ENCODE results near the gene UBALD1. TPM values are rescaled to one million over a fixed set of nuclear protein-coding genes. Genes with fewer than 3 reads are reported as not detected.

The UBALD1 gene
- total RNA-seq, 1 experiment from 2014 or later = 24.6 TPM

GRCh38 chr16:4623593-4623992, 8.9 kb upstream of the UBALD1 start:
- POLR2A ChIA-PET (ENCODE audit: unreplicated experiment) = interaction anchor here (0.7 kb wide), 1 partner anchor 9 kb away, joined by 4 read pairs; no protein-coding TSS in a partner anchor
- TSS peak; percentile 29 for BruUV-seq (replicated peaks)
- Histone ChIP-seq H3K27me3 (ENCODE audit: low read length) (no peaks in the 10 kb centered on the region), H3K4me2 (ENCODE audit: low read length) (peak overlapping the region; percentile 96; the same call in 1 of the 2 replicates), H3K9me2 (replicated peaks; ENCODE audit: low read length) (no peaks in the 10 kb centered on the region), H2AFZ (ENCODE audit: low read length) (0 out of 2 replicates have a peak overlapping the region, but pooled peaks have one; percentile 95), H4K20me1 (ENCODE audit: low read length) (0 out of 2 replicates have a peak, but pooled peaks cover 8% of the 10 kb centered on the region), H3K9me3 (ENCODE audit: low read length) (no peaks in the 10 kb centered on the region), H3K36me3 (ENCODE audit: low read depth, low read length) (no peaks in the 10 kb centered on the region), H3K4me3 (ENCODE audit: low read length) (no peak overlapping the region), H3K9ac (ENCODE audit: low read length) (no peak overlapping the region), H3K27ac (ENCODE audit: low read length) (no peak overlapping the region), H3K79me2 (ENCODE audit: low read length) (peaks cover 33% of the 10 kb centered on the region), H3K4me1 (ENCODE audit: insufficient read depth, low read length) (peaks cover 13% of the 10 kb centered on the region), H3F3A (ENCODE audit: low read length, unreplicated experiment) (no peaks in the 10 kb centered on the region)
- no peak for ATAC-seq
- intact Hi-C loops (cut with micrococcal nuclease) = no loop called here
- no peak for DNase-seq
- CTCF ChIA-PET = interaction anchor here (0.5 to 1.1 kb wide), 3 partner anchors 8 to 72 kb away, joined by 3 read pairs; no protein-coding TSS in a partner anchor
- TF ChIP-seq, protein P1, sequence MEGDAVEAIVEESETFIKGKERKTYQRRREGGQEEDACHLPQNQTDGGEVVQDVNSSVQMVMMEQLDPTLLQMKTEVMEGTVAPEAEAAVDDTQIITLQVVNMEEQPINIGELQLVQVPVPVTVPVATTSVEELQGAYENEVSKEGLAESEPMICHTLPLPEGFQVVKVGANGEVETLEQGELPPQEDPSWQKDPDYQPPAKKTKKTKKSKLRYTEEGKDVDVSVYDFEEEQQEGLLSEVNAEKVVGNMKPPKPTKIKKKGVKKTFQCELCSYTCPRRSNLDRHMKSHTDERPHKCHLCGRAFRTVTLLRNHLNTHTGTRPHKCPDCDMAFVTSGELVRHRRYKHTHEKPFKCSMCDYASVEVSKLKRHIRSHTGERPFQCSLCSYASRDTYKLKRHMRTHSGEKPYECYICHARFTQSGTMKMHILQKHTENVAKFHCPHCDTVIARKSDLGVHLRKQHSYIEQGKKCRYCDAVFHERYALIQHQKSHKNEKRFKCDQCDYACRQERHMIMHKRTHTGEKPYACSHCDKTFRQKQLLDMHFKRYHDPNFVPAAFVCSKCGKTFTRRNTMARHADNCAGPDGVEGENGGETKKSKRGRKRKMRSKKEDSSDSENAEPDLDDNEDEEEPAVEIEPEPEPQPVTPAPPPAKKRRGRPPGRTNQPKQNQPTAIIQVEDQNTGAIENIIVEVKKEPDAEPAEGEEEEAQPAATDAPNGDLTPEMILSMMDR (conservative IDR thresholded peaks at IDR 0.05; ENCODE audit: low read depth, low read length) = no peak
- TF ChIP-seq EZH2phosphoT487 (IDR thresholded peaks at IDR 0.05; ENCODE audit: borderline replicate concordance, low read length) (no peak), EZH2 (IDR thresholded peaks at IDR 0.05; ENCODE audit: low read length, unreplicated experiment) (no peak)

- H3K4me2 ChIP-seq (ENCODE audit: low read length) = no peak overlapping the region
- H3F3A ChIP-seq (ENCODE audit: low read length, unreplicated experiment) = no peaks in the 10 kb centered on the region
- H3K9ac ChIP-seq (ENCODE audit: low read length) = no peak overlapping the region
- no peaks in the 10 kb centered on the region for H3K27me3 ChIP-seq (ENCODE audit: low read length)
- no peak overlapping the region for H3K4me3 ChIP-seq (ENCODE audit: low read length)
- ChIA-PET POLR2A (ENCODE audit: unreplicated experiment) (no interaction called here), CTCF (no interaction called here)
- H3K4me1 ChIP-seq (ENCODE audit: insufficient read depth, low read length) = peaks cover 4% of the 10 kb centered on the region
- TF ChIP-seq EZH2 (IDR thresholded peaks at IDR 0.05; ENCODE audit: low read length, unreplicated experiment) (no peak), EZH2phosphoT487 (IDR thresholded peaks at IDR 0.05; ENCODE audit: borderline replicate concordance, low read length) (no peak)
- TF ChIP-seq, protein P1 (conservative IDR thresholded peaks at IDR 0.05; ENCODE audit: low read depth, low read length) = no peak
- H3K9me3 ChIP-seq (ENCODE audit: low read length) = no peaks in the 10 kb centered on the region
- H2AFZ ChIP-seq (ENCODE audit: low read length) = no peak overlapping the region
- no peaks in the 10 kb centered on the region for H4K20me1 ChIP-seq (ENCODE audit: low read length)
- H3K79me2 ChIP-seq (ENCODE audit: low read length) = peaks cover 9% of the 10 kb centered on the region
- no TSS peak for BruUV-seq (replicated peaks)
- H3K9me2 ChIP-seq (replicated peaks; ENCODE audit: low read length) = no peaks in the 10 kb centered on the region
- intact Hi-C loops (cut with micrococcal nuclease) = no loop called here
- no peak overlapping the region for H3K27ac ChIP-seq (ENCODE audit: low read length)
- H3K36me3 ChIP-seq (ENCODE audit: low read depth, low read length) = no peaks in the 10 kb centered on the region
- no peak for DNase-seq
- no peak for ATAC-seq
Observed at GRCh38 chr16:4618645-4619418, 4.1 kb upstream of the UBALD1 start.

DNA sequence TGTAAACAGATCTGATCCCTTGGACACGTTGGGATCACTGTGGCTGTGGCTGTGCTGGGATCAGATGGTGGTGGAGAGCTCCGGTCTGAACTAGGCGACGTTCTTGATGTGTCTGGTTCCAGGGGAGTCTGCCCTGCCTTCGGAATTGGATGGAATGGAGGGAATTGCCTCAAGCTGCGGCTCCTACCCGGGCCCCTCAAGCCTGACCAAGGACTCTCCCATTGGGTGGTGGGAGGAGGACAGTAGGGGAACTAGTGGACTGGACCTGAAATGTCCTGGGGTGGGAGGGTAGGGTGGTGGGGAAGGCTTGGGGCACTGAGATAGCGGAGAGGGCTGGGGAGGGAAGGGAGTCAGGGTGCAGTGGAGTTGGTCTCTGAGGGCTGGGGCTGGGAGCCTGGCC, 3.2 kb upstream of the UBALD1 start:
- no peaks in the 10 kb centered on the region for H3K9me2 ChIP-seq (replicated peaks; ENCODE audit: low read length)
- CTCF ChIA-PET = interaction anchor here (0.6 kb wide), 1 partner anchor 189 kb away, joined by 3 read pairs; no protein-coding TSS in a partner anchor
- DNase-seq = no peak
- H3K36me3 ChIP-seq (ENCODE audit: low read depth, low read length) = no peaks in the 10 kb centered on the region
- BruUV-seq (replicated peaks) = no TSS peak
- H3K9me3 ChIP-seq (ENCODE audit: low read length) = no peaks in the 10 kb centered on the region
- no peak overlapping the region for H2AFZ ChIP-seq (ENCODE audit: low read length)
- intact Hi-C loops (cut with micrococcal nuclease) = no loop called here
- H3K9ac ChIP-seq (ENCODE audit: low read length) = no peak overlapping the region
- peaks cover 8% of the 10 kb centered on the region for H3K4me1 ChIP-seq (ENCODE audit: insufficient read depth, low read length)
- H3K4me2 ChIP-seq (ENCODE audit: low read length) = no peak overlapping the region
- no peak overlapping the region for H3K4me3 ChIP-seq (ENCODE audit: low read length)
- no peak for ATAC-seq
- peaks cover 18% of the 10 kb centered on the region for H3K79me2 ChIP-seq (ENCODE audit: low read length)
- POLR2A ChIA-PET (ENCODE audit: unreplicated experiment) = no interaction called here
- no peaks in the 10 kb centered on the region for H3K27me3 ChIP-seq (ENCODE audit: low read length)
- H3F3A ChIP-seq (ENCODE audit: low read length, unreplicated experiment) = no peaks in the 10 kb centered on the region
- H4K20me1 ChIP-seq (ENCODE audit: low read length) = peaks cover 8% of the 10 kb centered on the region
- H3K27ac ChIP-seq (ENCODE audit: low read length) = no peak overlapping the region
- TF ChIP-seq EZH2 (IDR thresholded peaks at IDR 0.05; ENCODE audit: low read length, unreplicated experiment) (no peak), EZH2phosphoT487 (IDR thresholded peaks at IDR 0.05; ENCODE audit: borderline replicate concordance, low read length) (no peak)
- TF ChIP-seq, protein P1 (conservative IDR thresholded peaks at IDR 0.05; ENCODE audit: low read depth, low read length) = no peak
